ENCODE measurements around the gene LGR4.

DNA sequence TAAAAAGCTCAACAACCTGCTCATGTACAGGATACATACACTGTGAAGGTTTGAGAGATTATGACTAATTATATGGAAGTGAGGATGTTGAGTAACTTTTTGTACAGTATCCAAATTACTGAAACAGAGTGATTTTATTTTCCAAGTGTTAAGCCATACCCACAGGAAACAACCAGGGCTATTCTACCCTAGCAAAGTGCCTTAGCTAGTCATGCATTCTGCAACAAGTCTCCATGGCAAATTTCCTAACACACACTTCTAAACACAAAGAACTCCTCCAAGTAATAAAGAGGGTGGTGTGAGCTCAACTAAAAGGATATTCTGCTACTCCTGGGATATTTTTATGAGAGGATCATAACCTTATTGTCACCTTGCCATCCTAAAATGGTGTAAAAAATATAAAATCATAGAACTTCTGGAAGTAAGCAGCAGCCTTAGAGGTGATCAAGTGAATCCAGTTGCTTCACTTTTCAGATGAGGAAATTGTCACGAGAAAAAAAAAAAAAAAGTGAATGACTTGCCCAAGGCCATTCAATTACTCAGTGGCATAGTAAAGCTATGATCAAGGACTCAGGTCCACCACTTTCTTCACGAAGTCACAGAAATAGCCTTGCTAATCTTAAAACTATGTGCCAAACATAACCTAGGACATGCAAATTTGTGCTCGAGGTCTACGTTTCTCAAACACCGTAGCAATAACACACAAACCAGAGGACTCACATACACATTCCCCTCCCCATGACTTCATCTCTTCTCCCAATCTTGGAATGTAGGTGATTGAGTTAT lies 4.2 kb downstream of the LGR4 start:
- TF ChIP-seq, protein P1, sequence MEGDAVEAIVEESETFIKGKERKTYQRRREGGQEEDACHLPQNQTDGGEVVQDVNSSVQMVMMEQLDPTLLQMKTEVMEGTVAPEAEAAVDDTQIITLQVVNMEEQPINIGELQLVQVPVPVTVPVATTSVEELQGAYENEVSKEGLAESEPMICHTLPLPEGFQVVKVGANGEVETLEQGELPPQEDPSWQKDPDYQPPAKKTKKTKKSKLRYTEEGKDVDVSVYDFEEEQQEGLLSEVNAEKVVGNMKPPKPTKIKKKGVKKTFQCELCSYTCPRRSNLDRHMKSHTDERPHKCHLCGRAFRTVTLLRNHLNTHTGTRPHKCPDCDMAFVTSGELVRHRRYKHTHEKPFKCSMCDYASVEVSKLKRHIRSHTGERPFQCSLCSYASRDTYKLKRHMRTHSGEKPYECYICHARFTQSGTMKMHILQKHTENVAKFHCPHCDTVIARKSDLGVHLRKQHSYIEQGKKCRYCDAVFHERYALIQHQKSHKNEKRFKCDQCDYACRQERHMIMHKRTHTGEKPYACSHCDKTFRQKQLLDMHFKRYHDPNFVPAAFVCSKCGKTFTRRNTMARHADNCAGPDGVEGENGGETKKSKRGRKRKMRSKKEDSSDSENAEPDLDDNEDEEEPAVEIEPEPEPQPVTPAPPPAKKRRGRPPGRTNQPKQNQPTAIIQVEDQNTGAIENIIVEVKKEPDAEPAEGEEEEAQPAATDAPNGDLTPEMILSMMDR (IDR thresholded peaks at IDR 0.05 in 8 of 11, conservative IDR thresholded peaks at IDR 0.05 in 3 of 11), result no peak
- TF ChIP-seq POLR2A (IDR thresholded peaks at IDR 0.05), result no peak
